ENCODE results near the gene SEMA6B. TPM values are rescaled to one million over a fixed set of nuclear protein-coding genes. Genes with fewer than 3 reads are reported as not detected.

Gene SEMA6B
- polyA plus RNA-seq, 1 donor (not counting 4 experiments of a cell fraction or from before 2014, with no cell fraction given) = 0.41 TPM

GRCh38 chr19:4500841-4501591, 58.5 kb downstream of the SEMA6B start:
- no peak overlapping the region for H3K27ac ChIP-seq (ENCODE audit: control insufficient read depth, insufficient read depth, low read length)
- no peak overlapping the region for H3K9ac ChIP-seq (ENCODE audit: control insufficient read depth, extremely low read depth, insufficient read depth, low read length)
- H4K20me1 ChIP-seq (ENCODE audit: control insufficient read depth, extremely low read depth, insufficient read depth, low read length) = no peaks in the 10 kb centered on the region
- no peak for DNase-seq (ENCODE audit: low read depth, low spot score)
- H3K9me3 ChIP-seq (ENCODE audit: control insufficient read depth, low read depth, low read length) = no peaks in the 10 kb centered on the region
- FAIRE-seq = no peak
- H2AFZ ChIP-seq (ENCODE audit: control insufficient read depth, low read length) = no peak overlapping the region
- H3K9me1 ChIP-seq (ENCODE audit: control insufficient read depth, extremely low read depth, insufficient read depth, low read length) = no peaks in the 10 kb centered on the region
- no peak overlapping the region for H3K4me3 ChIP-seq (ENCODE audit: control insufficient read depth in 2 of 3, extremely low read depth in 1 of 3, insufficient read depth in 2 of 3, low read depth in 1 of 3, low read length in 3 of 3)
- no peak for TF ChIP-seq EZH2 (IDR thresholded peaks at IDR 0.05; ENCODE audit: low read length)
- TF ChIP-seq, protein P1, sequence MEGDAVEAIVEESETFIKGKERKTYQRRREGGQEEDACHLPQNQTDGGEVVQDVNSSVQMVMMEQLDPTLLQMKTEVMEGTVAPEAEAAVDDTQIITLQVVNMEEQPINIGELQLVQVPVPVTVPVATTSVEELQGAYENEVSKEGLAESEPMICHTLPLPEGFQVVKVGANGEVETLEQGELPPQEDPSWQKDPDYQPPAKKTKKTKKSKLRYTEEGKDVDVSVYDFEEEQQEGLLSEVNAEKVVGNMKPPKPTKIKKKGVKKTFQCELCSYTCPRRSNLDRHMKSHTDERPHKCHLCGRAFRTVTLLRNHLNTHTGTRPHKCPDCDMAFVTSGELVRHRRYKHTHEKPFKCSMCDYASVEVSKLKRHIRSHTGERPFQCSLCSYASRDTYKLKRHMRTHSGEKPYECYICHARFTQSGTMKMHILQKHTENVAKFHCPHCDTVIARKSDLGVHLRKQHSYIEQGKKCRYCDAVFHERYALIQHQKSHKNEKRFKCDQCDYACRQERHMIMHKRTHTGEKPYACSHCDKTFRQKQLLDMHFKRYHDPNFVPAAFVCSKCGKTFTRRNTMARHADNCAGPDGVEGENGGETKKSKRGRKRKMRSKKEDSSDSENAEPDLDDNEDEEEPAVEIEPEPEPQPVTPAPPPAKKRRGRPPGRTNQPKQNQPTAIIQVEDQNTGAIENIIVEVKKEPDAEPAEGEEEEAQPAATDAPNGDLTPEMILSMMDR (optimal IDR thresholded peaks at IDR 0.05 in 1 of 3, IDR thresholded peaks at IDR 0.05 in 1 of 3, conservative IDR thresholded peaks at IDR 0.05 in 1 of 3; ENCODE audit: extremely low read depth in 1 of 3, insufficient read depth in 2 of 3, low read length in 3 of 3) = no peak
- peaks cover 14 to 22% of the 10 kb centered on the region in 2 experiments for H3K36me3 ChIP-seq (ENCODE audit: control insufficient read depth in 2 of 2, extremely low read depth in 1 of 2, insufficient read depth in 2 of 2, low read length in 2 of 2)
- H3K27me3 ChIP-seq (ENCODE audit: control insufficient read depth, extremely low read depth, insufficient read depth, low read length) = no peaks in the 10 kb centered on the region
- no peak overlapping the region for H3K4me2 ChIP-seq (ENCODE audit: control insufficient read depth, extremely low read depth, insufficient read depth, low read depth, low read length)
- dilution Hi-C loops (cut with MboI; ENCODE audit: extremely low pct_ligation_motif_present, low sequenced_read_pairs) = no loop called here
- H3K79me2 ChIP-seq (ENCODE audit: control insufficient read depth, insufficient read depth, low read length) = no peaks in the 10 kb centered on the region
- H3K4me1 ChIP-seq (ENCODE audit: control insufficient read depth, extremely low read depth, insufficient read depth, low read length) = no peaks in the 10 kb centered on the region

DNA sequence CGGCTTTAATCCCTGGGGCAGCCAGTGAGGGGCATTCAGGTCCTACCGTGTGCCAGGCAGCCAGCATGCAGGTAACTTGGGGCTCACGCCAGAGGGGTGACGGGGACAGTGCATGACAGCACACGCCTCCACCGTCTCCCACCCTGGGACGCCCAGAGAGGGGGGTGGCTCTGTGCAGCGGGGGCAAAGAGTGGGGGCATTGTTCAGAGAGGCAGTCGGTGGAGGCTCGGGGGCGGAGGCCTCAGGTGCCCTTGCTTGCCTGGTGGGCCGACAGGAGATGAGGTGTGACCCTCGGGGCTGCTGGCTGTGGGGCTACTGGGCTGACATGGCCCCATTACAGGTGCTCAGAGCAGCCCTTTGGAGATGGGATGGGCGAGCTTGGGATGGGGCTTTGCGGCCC, 59.6 kb downstream of the SEMA6B start:
- Histone ChIP-seq H3K36me3 (ENCODE audit: control insufficient read depth in 2 of 2, extremely low read depth in 1 of 2, insufficient read depth in 2 of 2, low read length in 2 of 2) (peaks cover 18 to 19% of the 10 kb centered on the region in 2 experiments), H3K4me2 (ENCODE audit: control insufficient read depth, extremely low read depth, insufficient read depth, low read depth, low read length) (no peak overlapping the region), H2AFZ (ENCODE audit: control insufficient read depth, low read length) (no peak overlapping the region), H3K9ac (ENCODE audit: control insufficient read depth, extremely low read depth, insufficient read depth, low read length) (no peak overlapping the region), H3K27me3 (ENCODE audit: control insufficient read depth, extremely low read depth, insufficient read depth, low read length) (no peaks in the 10 kb centered on the region), H3K9me1 (ENCODE audit: control insufficient read depth, extremely low read depth, insufficient read depth, low read length) (no peaks in the 10 kb centered on the region), H3K9me3 (ENCODE audit: control insufficient read depth, low read depth, low read length) (no peaks in the 10 kb centered on the region), H3K27ac (ENCODE audit: control insufficient read depth, insufficient read depth, low read length) (no peak overlapping the region), H4K20me1 (ENCODE audit: control insufficient read depth, extremely low read depth, insufficient read depth, low read length) (no peaks in the 10 kb centered on the region), H3K79me2 (ENCODE audit: control insufficient read depth, insufficient read depth, low read length) (no peaks in the 10 kb centered on the region), H3K4me1 (ENCODE audit: control insufficient read depth, extremely low read depth, insufficient read depth, low read length) (no peaks in the 10 kb centered on the region), H3K4me3 (ENCODE audit: control insufficient read depth in 2 of 3, extremely low read depth in 1 of 3, insufficient read depth in 2 of 3, low read depth in 1 of 3, low read length in 3 of 3) (no peak overlapping the region)
- FAIRE-seq (no peak), DNase-seq (ENCODE audit: low read depth, low spot score) (no peak)
- no peak for TF ChIP-seq EZH2 (IDR thresholded peaks at IDR 0.05; ENCODE audit: low read length)
- TF ChIP-seq, protein P1 (optimal IDR thresholded peaks at IDR 0.05 in 1 of 3, IDR thresholded peaks at IDR 0.05 in 1 of 3, conservative IDR thresholded peaks at IDR 0.05 in 1 of 3; ENCODE audit: extremely low read depth in 1 of 3, insufficient read depth in 2 of 3, low read length in 3 of 3) = no peak
- dilution Hi-C loops (cut with MboI; ENCODE audit: extremely low pct_ligation_motif_present, low sequenced_read_pairs) = no loop called here

Measured in keratinocyte (primary cell).